Measurements from ENCODE around the gene RAB35.

The RAB35 gene

DNA sequence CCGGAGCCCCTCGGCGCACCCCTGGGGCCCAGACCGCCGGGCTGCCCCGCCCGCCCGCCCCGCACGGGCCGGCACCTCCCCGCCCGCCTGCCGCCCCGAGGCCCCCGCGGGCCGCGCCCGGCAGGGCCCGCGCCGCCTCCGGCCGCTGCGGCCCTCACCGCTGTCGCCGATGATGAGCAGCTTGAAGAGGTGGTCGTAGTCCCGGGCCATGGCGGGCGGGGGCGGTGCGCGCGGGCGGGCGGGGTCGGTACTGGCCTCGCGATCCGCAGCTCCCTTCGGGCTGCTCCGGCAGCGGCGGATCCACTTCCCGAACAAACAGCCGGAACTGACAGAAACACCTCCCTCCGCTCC, at the start of gene RAB35:
TSS of gene RAB35 (minus strand) at position 313 of the 351 bp plus-strand sequence. CDS start at position 210, 103 bp downstream.
- DNase-seq (ENCODE audit: low spot score), result no peak

DNA sequence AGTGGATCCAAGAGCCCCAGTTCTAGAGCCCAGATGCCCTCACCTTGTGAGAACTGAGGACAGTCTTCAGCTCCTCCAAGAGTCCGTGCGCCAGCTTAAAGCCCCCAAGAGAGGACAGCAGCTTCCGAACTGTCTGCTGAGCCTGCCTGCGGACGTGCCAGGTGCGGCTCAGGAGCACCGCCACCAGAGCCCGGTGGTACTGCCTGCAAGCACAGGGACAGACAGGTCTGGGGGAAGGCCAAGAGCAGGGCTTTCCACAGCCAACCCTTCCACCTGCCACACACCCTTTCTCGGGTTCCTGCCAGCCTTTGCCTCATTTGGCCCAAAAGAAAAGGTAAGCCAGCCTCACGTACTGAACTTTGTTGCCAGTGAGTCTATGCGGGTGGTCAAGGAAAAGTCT, 47.7 kb upstream of the RAB35 start:
- DNase-seq (ENCODE audit: low spot score), result no peak

DNA sequence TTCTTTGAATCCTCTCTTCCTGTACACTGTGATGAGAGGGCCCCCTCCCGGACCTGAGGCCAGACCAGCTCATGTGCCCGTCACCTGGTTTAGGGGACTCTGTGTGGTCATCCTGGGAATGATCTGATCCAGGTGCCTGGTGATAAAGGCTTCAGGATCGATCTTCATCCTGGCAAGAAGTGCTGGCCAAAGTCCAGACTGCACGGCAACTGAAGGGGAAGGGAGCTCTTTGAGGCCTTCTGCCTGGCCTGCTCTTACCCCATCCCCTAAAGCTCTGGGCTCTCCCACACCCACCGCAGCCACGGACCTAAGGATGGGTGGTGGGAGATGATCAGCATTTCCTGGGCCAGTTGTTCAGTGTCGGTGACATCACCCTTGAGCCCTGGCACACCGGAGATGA, 46.2 kb upstream of the RAB35 start:
- DNase-seq (ENCODE audit: low spot score), result no peak

DNA sequence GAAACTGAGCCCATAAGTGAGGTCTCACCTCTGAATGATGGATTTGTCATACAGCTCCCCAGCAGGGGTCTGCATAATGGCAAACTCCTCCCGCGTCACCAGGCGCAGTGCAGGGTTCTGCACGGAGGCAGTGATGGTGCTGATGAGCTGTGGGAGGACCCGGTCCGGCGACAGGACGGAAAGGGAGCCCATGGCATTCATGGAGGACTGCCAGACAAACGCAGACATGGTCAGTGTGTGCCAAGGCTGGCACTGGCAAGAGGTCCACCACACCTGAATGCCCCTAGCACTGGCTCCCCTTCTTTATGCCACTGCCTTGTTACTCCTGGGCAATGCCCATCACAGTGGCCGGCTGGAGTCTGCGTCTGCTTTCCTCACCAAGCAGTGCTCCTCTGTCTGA, 45.3 kb upstream of the RAB35 start:
- no peak for DNase-seq (ENCODE audit: low spot score)

DNA sequence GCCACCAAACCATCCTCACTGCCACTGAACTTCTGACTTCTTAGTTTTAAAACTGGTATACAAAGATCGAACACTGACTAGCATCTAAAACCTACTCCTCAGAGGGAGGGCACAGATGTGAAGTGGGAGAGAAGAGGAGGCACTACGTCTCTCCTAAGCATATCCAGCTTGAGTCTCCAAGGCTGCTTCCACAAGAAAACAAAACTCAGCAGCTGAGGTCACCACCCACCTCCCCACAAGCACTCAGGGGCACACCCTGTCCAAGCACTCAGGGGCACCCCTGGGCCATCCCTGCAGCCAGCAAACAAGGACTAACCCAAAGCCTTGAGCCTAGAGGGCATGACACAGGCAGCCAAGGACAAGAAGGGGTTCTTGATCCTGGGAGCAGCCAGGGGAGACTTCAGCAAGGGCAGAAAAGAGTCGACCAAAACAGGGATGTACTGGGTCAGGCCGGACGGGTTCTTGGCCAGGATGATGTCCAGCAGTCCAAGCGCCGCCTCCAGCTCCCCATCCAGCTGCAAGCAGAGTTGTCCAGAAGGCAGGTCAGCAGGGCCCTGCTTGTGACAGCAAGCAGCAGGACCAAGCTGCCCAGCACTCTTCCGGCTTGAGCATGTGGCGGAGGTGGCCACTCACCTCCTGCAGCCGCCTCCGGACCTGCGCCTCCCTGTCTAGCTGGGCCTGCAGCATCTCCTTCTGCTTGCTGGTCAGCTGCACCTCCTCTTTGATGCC, 43.1 kb upstream of the RAB35 start:
- DNase-seq (ENCODE audit: low spot score), result no peak

DNA sequence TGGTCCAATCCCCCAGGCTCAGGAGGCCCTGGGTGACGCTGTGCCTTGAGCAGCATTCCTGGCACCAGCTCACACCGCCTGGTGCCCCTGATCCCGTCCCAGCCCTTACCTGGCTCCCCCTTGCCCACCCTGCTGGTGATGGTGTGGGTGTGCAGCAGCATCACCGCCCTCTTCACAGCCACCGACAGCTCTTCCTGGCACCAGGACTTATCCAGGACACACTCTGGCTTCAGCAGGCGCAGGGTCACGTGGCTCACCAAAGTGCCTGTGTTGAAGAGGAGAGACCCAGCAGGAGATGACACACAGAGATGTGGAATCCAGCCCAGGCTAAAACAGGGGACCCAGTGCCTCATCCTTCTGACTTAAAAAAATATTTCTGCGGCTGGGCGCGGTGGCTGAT, 41.8 kb upstream of the RAB35 start:
- no peak for DNase-seq (ENCODE audit: low spot score)

DNA sequence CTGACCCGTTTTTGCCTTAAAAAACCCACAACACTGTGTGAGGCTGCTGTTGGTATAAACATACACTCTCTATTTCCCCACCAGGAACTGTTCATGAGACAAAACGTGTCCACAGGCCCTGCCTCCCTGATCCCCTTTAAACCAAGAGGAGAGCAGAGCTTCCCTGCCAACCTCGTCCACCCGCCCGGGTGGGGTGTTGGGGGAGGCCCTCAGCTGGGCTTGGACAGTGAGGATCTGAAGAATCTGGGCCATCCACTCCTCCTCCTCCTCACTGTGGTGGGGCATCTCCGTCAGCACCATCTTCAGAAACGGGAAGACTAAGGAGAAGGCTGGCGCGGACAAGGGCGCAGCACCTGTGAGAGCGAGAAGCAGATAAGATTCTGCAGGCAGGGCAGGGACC, 41.1 kb upstream of the RAB35 start:
- DNase-seq (ENCODE audit: low spot score), result no peak

DNA sequence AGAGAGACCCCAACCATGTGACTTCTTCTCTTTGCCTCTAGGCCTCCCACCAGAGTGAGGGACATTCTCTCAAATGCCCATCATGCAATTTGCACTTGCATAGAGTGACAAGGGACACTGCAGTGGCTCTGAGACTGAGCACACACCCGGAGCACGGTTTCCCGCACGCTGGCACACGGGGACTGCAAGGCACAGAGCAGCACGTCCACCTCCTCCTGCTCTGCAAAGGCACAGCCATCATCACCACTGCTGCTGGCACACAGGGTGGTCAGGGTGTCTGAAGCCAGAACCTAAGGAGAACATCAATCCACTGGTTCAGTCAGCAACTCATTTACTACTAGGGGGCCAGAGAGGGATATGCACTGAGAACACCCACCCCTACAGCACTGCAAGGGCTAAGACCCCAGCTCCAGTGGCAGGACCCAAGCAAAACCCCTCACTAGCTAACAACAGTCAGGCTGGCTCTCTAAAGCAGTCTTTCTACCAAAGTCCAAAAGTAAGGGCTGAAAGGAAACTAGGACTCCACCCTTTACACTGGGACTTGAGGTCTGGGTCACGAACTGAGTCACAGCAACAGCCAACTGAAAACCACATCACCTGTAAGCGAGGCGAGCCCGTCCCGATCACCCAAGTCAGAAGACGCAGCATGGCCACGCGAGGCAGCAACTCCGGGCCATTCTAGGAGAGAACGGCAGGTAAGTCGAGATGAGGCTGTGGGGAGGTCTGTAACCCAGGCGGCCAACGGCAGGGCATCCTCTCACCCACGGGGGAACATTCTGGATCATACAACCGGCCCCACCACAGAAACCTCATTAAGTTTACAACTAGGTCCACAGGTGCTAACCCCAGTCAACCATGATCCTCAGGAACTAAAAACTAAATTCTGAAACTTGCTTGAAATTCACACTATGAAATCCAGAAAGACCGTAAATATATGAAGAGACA, 40.0 kb upstream of the RAB35 start:
- DNase-seq (ENCODE audit: low spot score), result no peak

DNA sequence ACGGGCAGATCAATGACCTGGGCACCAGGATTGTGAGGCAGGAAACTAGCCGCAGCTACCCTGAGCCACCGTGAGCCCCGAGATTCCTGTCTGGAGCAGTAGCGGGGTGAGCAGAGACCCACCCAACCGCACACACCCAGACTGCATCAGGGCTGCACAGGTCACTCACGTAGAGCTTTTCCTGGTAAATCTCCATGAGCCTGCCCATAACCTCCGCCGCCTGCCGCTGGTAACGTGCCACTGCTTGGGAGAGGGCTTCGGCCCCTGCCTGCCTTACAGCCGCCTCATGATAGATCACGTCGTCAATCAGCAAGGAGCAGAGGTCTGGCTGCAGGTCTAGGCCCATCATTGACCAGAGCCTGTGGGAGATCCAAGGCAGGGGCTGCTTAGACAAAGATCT, 38.5 kb upstream of the RAB35 start:
- no peak for DNase-seq (ENCODE audit: low spot score)

DNA sequence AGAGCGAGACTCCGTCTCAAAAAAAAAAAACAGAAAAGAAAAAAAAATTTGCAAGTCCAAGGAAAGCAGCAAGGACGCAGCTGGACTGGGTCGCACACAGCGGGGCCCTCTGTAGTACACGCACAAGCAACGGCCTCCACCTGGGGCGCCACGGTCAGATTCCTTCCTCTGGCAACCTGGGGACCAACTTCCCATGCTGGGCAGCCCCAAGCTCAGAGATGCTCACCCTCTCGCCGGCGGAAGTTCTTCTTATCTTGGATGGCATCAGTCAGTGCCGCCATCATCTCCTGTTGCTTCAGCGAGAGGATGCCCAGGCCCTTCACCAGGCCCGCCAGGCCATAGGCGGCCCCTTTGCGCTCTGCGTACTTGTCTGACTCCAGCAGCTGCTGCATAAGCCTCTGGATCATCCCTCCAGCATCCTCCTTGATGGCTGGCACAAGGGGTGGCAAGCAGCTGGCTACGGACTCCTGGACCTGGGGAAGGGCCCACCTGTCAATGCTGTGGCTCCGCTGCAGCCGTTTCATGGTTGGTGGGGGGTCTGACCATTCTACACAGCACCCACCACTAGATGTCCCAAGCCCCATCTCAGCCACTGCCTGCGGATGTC, 34.5 kb upstream of the RAB35 start:
- DNase-seq (ENCODE audit: low spot score), result no peak

DNA sequence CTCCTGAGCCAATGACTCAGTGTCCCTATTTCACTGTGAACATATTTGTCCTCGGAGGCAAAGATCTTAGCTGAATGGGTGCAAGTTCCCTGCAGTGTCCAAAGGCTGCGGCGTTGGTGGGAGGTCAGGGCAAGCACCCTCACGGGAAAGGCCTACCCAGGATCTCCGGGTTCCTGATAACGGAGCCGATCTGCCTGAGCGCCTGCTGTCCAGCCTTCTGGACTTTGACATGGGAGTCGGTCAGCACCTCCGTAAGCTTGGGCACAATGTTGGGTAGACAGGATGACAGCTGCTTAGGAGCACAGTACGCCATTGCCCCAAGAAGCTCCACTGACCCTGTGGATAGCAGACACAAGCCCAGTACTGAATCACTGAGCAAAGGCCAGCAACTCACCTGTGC, 31.5 kb upstream of the RAB35 start:
- DNase-seq (ENCODE audit: low spot score), result no peak

DNA sequence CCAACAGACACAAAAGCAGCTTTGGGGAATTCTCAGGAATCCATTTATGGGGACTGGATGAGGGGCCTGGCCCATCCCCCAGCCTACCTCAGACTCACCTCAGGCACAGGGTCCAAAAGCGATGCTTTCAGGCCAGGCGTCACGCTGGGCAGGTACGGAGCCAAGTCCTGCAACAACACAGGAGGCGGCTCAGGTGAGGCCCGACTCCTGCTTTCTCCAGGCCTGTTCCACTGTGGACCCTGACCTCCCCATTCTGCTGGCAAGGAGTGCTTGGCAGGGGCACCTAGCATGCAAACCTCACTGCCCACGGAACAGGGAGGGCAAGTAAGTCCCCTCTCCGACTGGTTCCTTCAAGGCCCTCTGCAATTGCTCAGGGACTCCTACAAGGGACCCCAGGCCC, 28.6 kb upstream of the RAB35 start:
- no peak for DNase-seq (ENCODE audit: low spot score)

DNA sequence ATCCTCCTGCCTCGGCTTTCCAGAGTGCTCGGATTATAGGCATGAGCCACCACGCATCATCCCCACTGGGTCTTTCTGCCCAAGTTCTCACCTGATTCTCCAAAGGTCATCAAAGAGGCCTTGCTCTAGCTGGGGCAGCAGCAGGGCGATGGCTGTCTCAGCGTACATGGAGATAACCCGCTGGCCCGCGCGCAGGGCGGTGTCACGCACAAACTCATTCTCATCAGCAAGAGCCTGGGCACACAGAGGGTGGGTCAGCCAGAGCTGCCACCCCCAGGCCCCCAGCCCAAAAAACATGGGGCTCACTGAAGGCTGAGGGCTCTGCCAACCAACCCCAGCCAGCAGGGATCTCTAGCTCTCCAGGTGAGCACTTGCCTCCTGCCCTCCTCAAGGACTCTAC, 27.7 kb upstream of the RAB35 start:
- DNase-seq (ENCODE audit: low spot score), result no peak

DNA sequence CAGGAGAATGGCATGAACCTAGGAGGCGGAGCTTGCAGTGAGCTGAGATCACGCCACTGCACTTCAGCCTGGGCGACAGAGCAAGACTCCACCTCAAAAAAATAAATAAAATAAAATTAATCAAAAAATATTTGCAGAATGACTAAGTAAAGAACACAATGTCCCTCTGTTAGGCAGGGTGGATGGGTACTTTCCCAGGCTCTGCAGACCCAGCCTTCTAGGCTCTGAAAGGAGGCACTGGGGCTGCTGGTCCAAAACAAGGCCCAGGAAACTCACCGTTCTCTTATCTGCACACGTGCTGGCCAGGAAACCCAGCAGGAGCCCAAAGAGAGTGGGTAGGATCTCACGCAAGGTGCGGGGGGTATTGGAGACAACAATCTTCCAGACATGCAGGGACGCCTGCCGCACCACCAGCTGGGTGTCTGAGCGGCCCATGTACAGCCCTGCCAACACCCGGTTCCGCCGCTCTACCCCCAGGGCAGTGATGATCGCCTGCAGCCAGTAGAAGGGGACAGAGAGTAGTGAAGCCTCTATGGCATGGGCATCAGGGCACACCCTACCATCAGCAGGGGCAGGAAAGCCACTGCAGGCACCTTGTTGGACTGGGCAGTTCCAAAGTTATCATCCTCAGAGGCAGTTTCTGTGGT, 25.8 kb upstream of the RAB35 start:
- no peak for DNase-seq (ENCODE audit: low spot score)

DNA sequence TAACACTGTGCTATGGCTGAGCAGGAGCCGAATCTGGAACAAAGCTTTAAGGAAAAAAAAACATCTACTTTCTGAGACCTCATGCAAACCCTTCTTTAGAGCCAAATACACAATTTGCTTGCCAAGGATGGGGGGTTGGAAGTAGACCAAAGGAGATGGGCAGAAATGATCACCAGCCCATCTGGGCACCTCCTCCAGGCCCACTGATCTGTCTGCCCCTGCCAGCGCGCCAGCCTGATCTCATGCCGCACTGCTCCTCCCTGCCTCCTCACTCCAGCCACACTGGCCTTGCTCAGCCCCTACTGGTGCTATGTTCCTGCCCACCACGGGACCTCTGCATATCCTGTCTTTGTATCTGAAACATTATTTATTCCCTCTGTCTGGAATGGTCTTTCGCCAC, 24.8 kb upstream of the RAB35 start:
- no peak for DNase-seq (ENCODE audit: low spot score)

DNA sequence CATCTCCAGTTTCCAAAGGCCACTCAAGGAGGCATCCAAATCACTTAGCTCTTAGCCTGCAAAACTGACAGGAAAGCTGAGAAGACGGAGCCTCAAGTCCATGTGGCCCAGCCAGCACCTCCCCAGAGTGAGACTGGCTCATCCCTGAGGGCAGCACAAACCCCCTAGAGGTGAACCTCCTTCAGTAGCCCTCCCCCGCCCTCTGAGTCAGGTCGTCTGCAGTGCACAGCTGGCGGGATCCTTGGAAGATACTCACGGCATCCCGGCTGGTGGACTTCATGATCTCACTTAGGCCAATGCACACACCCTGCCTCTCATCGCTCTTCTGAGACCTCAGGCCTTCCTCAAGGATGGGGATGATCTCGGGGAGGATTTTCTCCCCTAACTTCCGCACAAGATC, 24.1 kb upstream of the RAB35 start:
- no peak for DNase-seq (ENCODE audit: low spot score)

DNA sequence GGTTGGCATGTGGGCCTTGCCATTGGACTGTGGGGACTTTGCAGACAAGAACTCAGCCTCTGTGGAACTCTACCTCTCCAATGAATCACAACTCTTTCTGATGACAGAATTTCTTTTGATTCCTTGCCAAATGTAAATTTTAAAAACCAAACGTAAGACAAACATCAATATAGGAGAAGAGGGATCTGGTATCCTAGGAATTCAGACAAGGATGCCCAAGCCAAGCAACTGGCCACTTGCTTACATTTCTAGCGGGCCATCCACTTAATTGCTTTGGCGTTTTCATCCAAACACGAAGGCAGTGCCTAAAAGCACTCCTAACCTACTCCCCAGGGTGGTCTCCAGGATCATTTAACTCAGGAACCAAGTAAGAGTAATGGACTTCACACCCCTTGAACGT, 23.4 kb upstream of the RAB35 start:
- no peak for DNase-seq (ENCODE audit: low spot score)

DNA sequence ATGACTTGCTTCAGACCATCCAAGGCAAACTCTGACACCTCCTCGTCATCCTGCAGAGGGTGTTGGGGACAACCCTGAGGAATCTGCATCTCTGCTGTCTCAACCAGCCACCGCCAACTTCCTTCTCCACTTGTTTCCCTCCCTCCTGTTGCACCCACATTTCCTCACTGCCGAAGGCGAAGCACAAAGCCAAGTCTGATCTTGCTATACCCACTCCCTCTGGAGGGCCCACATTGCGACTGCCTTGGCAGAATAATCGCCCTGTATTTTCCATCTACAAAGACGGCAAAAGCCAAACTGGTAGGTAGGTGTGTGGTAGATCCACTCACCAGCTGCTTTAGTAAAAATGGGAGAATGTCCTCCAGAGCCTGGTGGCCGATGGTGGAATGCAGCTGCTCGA, 21.8 kb upstream of the RAB35 start:
- no peak for DNase-seq (ENCODE audit: low spot score)

DNA sequence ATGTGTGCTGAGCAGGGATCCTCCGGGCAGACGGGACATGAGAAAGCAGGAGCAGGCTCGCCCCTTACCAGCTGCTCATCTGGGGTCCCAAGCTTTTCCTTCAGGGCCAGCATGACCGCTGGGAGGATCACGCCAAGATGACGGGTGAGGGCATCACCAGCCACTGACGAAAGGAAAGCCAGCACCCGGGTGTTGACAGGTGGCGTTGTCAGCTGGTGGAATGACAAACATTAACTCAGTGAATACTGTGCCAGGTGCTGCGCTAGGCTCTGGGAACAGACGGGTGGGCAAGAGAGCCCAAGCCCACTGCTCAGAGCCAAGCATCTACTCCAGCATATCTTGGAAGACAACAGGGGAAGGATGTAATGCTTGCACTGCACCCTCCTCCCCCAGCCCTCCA, 21.3 kb upstream of the RAB35 start:
- DNase-seq (ENCODE audit: low spot score), result no peak

DNA sequence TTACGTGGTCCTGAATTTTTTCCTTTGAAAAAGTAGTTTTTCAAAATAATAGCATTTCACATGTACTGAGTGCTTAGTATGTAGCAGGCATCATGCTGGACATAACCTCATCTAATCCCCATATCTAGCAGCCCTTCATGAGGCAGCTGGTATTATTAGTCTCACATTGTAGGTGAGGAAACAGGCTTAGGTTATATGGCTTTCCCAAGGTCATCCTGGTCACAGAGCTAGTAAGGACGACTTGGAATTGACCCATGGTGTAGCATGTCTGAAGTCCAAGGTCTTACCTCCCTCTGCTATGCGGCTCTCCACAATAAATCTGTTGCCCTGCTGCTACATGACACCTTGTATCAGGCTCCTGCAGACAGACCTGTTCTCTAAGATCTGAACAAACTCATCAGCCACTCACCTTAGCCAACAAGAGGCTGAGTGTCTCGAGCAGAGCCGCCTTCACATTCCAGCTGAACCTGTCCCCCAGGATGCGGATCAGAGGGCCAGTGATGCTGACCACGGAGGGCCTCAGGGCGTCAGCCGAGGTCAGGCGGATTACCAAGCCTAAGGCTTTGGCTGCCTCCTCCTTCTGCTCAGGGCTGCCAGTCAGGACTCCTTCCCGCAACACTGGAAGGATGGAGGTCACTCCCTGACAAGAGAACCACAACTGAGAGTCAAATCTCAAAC, 19.7 kb upstream of the RAB35 start:
- no peak for DNase-seq (ENCODE audit: low spot score)

DNA sequence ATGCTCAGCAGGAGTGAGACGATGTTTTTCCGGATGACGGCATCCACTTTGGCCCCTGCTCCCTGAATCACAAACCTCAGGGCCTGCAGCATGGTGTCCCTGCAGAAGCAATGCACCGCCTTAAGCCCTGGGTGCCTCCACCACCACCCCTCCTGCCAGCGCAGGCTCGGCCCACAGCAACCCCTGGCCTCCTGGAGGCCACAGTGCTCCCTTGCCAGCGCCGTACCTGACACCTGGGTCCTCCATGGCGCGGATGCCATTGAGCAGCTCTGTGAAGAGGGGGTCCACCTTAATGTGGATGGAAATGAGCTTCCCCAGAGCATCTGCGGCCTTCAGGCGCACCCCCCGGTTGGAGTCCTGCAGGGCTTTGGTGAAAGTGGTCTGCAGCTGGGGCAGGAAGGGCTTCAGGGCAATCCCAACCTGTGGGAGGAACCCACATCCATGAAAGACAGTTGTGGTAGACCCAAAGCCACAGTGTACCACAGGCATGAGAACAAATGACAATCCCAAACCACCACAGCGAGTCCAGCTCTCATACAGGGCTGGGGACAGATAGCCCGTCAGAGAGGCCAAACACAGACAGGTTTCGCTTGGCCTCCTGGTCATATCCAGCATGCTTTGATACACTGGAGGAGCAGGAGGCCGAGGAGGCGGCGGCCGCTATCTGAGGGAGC, 17.9 kb upstream of the RAB35 start:
- DNase-seq (ENCODE audit: low spot score), result no peak
